ENCODE data around the gene NUDT16L1. TPM values are rescaled to one million over a fixed set of nuclear protein-coding genes. Genes with fewer than 3 reads are reported as not detected.

NUDT16L1 gene
- 13.8 and 15.6 TPM in 2 replicates for total RNA-seq

GRCh38 chr16:4693296-4693955 lies at the start of gene NUDT16L1:
Gene NUDT16L1, plus strand, starts transcription at chr16:4693562. Its CDS starts 165 bp downstream, at chr16:4693727.

DNA sequence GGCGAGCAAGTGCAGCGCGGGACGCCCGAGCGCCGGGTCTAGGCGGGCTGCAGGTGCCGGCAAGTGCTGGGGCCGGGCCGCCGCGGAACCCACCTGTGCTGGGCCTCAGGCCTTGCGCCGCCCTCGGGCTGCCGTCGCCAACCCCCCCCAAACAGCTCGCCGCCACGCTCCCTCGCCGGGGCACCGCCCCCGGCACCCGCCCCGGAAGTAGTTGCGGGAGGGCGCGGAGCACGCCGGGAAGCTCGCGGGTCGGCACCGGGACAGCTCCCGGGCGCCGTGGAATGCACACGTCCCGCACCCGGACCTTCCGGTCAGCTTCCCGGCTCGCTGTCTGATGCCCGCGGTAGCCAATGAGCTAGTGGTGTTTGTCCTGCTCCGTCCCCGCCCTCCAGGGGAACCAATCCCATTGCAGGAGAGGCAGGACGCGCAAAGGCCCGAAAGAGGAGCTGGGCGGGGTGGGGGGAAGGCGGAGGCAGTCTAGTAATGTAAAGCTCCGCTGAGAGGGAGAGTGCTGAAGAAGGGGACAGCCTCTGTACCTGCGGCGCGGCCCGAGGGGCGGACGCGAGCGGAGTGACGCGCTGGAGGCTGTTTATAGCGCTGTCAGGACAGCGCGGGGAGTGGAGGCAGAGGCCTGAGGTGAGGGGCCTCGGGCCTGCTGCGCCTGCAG lies 40.8 kb downstream of the NUDT16L1 start, which contains the start of the genes ANKS3 and DNAAF8:
ANKS3 (minus strand) TSS at position 209 of the 667 bp plus-strand sequence. CDS start 4,122 bp downstream, outside the sequence.
DNAAF8 (plus strand) TSS at position 475 of the 667 bp plus-strand sequence. CDS start 1,978 bp downstream, outside the sequence.

Small RNAs within 50 kb of the gene (small RNA-seq; reads per million reads assigned to genes)
- gene MIR6769A, result not detected

Other genes with a start within 250 kb of the NUDT16L1 start
- 65.2 and 67.0 TPM in 2 replicates for gene NMRAL1, start 218.9 kb upstream of the NUDT16L1 start, total RNA-seq
- 32.4 and 36.0 TPM in 2 replicates for gene HMOX2, start 217.2 kb upstream of the NUDT16L1 start, total RNA-seq
- gene CDIP1, start 154.8 kb upstream of the NUDT16L1 start, total RNA-seq, result 17.8 and 18.5 TPM in 2 replicates
- under 0.01 and 0.12 TPM in 2 replicates for gene C16orf96, start 137.2 kb upstream of the NUDT16L1 start, total RNA-seq
- 8.5 and 13.6 TPM in 2 replicates for gene UBALD1, start 78.7 kb upstream of the NUDT16L1 start, total RNA-seq
- 47.6 and 50.8 TPM in 2 replicates for gene MGRN1, start 68.7 kb upstream of the NUDT16L1 start, total RNA-seq
- gene ANKS3, start 40.7 kb downstream of the NUDT16L1 start, total RNA-seq, result 32.5 and 36.5 TPM in 2 replicates
- gene DNAAF8, start 41.0 kb downstream of the NUDT16L1 start, total RNA-seq, result 1.6 and 3.3 TPM in 2 replicates
- gene ZNF500, start 73.6 kb downstream of the NUDT16L1 start, total RNA-seq, result 16.4 and 16.8 TPM in 2 replicates
- gene SEPTIN12, start 94.8 kb downstream of the NUDT16L1 start, total RNA-seq, result not detected in 2 replicates
- not detected in 2 replicates for gene SMIM22, start 101.8 kb downstream of the NUDT16L1 start, total RNA-seq
- 14.8 and 16.0 TPM in 2 replicates for gene ROGDI, start 109.1 kb downstream of the NUDT16L1 start, total RNA-seq
- gene GLYR1, start 153.7 kb downstream of the NUDT16L1 start, total RNA-seq, result 43.4 and 55.3 TPM in 2 replicates
- gene UBN1, start 153.9 kb downstream of the NUDT16L1 start, total RNA-seq, result 29.0 and 34.4 TPM in 2 replicates
- gene PPL, start 243.6 kb downstream of the NUDT16L1 start, total RNA-seq, result 40.3 and 41.9 TPM in 2 replicates